Measurements from ENCODE around the gene NFATC2. TPM values are rescaled to one million over a fixed set of nuclear protein-coding genes. Genes with fewer than 3 reads are reported as not detected.
"Not testable (repeated sequence)": the region's sequence is repeated elsewhere in the genome, so short reads cannot be mapped to it uniquely, and the experiment has no call there.

NFATC2 gene
- polyA plus RNA-seq, 3 donors = 1.6 to 2.3 (median 1.6) TPM

DNA sequence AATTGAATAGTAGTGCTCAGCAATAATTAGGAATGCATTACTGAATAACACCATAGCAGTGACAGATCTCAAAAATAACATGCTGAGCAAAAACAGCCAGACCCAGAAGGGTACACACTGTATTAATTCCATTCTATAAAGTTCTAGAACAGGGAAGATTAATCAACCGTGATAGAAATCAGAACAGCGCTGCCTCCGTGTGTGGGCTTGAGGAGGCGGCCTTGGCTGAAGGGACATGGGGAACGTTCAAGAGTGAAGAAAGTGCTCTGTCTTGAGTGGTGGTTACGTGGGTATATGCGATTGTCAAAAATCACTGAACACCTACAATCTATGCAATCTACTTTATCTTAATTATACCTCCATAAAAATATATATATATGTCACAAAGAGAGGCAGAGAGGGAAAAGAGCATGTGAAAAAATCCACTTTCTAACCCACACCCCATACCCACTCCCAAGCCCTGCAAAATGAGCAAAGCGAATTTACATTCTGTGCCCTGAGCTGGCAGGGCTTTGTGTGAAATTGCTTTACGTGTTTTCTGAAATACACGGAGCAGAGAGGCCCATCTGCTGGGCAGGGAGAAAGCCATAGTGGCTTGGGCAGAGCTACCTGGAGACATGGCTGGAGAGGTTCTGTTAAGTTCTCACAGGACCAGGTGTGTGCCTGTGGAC lies 74.4 kb downstream of the NFATC2 start:
- DNase-seq (ENCODE audit: extremely low read depth in 1 of 11, low read depth in 9 of 11, low spot score in 4 of 11) = no peak

- DNase-seq (ENCODE audit: extremely low read depth in 1 of 11, low read depth in 9 of 11, low spot score in 4 of 11) = no peak
Measured at GRCh38 chr20:51463998-51464397, 78.5 kb downstream of the NFATC2 start.

DNA sequence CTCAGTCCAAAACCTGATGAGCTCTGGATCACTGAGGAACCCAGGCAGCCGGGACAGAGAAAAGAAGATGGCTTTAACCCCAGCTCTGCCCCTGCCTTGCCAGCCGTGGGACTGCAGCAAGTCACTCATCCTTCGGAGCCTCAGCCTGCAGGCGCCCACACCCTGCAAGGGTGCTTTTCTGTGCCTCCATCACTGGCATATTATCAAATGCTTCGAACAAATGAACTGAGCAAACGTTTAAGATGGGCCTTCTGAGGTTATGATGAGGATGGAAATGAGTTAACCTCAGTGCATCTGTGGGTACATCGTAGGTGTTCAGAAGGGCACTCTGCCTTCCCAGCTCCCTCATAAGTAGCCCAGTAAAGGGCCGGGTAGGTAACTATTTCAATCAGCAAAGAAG lies 79.0 kb downstream of the NFATC2 start:
- DNase-seq (ENCODE audit: extremely low read depth in 1 of 11, low read depth in 9 of 11, low spot score in 4 of 11) = no peak

GRCh38 chr20:51462566-51463276 lies 79.8 kb downstream of the NFATC2 start:
- DNase-seq (ENCODE audit: extremely low read depth in 1 of 11, low read depth in 9 of 11, low spot score in 4 of 11) = no peak

DNA sequence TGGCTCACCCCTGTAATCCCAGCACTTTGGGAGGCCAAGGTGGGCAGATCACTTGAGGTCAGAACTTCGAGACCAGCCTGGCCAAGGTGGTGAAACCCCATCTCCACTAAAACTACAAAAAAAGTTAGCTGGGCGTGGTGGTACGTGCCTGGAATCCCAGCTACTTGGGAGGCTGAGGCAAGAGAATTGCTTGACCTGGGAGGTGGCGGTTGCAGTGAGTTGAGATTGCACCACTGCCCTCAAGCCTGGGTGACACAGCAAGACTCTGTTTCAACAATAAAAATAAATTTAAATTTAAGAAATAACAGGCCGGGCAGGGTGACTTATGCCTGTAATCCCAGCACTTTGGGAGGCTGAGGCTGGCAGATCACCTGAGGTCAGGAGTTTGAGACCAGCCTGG lies 80.7 kb downstream of the NFATC2 start:
- DNase-seq (ENCODE audit: extremely low read depth in 1 of 11, low read depth in 9 of 11, low spot score in 4 of 11) = not testable (repeated sequence)

- no peak for DNase-seq (ENCODE audit: extremely low read depth in 1 of 11, low read depth in 9 of 11, low spot score in 4 of 11)
Measured at GRCh38 chr20:51461306-51461705, 81.2 kb downstream of the NFATC2 start.

- DNase-seq (ENCODE audit: extremely low read depth in 1 of 11, low read depth in 9 of 11, low spot score in 4 of 11) = no peak
Measured at GRCh38 chr20:51460569-51461265, 81.8 kb downstream of the NFATC2 start.

- DNase-seq (ENCODE audit: extremely low read depth in 1 of 11, low read depth in 9 of 11, low spot score in 4 of 11) = no peak
Measured at GRCh38 chr20:51460163-51460562, 82.4 kb downstream of the NFATC2 start.

DNA sequence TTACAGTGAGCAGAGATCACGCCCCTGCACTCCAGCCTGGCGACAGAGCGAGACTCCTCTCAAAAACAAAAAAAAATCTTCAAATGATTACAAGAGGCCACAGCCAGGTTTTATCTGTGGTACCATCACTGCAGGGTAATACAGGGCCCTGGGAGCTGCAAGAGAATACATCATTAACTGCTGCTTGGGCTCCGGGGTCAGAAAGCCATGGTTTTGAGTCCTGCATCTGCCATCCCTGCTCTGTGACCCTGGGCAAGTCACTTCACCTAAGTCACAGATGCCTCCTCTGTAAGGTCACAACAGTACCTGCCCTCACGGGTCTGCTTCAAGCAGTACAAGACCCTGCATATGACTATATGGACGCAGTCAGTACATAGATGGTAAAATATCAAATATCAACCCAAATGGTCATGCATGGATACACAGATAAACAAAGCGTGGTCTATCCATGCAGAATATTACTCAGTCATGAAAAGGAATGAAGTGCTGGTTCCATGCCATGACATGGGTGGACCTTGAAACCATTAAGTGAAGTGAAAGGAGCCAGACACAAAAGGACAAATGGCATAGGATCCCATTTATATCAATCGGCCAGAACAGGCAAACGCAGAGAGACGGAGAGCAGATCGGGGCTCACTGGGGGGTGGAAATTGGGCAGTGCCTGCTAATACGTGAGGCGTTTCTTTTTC lies 83.6 kb downstream of the NFATC2 start:
- DNase-seq (ENCODE audit: extremely low read depth in 1 of 11, low read depth in 9 of 11, low spot score in 4 of 11) = no peak

- DNase-seq (ENCODE audit: extremely low read depth in 1 of 11, low read depth in 9 of 11, low spot score in 4 of 11) = no peak
Measured at GRCh38 chr20:51457533-51457932, 85.0 kb downstream of the NFATC2 start.

GRCh38 chr20:51456511-51457509 lies 85.7 kb downstream of the NFATC2 start:
- DNase-seq (ENCODE audit: extremely low read depth in 1 of 11, low read depth in 9 of 11, low spot score in 4 of 11) = peak; percentile 33 to 77 (median 61)

GRCh38 chr20:51454250-51454865 lies 88.2 kb downstream of the NFATC2 start:
- no peak for DNase-seq (ENCODE audit: extremely low read depth in 1 of 11, low read depth in 9 of 11, low spot score in 4 of 11)

GRCh38 chr20:51452734-51453365 lies 89.7 kb downstream of the NFATC2 start:
- no peak for DNase-seq (ENCODE audit: extremely low read depth in 1 of 11, low read depth in 9 of 11, low spot score in 4 of 11)

DNA sequence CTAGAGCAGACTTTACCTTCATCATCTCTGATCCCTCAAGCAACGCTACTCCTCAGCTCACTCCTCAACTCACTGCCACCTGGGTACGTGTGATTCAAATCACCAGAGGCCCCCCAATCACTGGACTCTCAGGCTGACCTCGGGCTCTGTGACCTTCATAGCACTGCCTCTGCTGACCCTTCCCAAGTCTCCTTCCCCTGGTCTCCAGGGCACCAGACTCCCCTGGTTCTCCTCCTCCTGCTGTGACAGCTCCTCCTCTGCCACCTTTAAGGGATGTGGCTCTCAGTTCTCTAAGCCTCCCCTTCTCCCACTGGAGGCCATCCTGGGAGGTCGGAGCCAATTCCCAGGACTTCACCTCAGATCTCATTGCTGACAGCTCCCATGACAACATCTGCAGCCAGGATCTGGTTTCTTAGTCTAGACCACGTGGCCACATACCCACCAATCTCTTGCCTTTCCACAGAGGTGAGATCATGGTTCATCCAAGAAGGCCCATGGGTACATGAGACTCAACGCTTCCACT lies 90.4 kb downstream of the NFATC2 start:
- no peak for DNase-seq (ENCODE audit: extremely low read depth in 1 of 11, low read depth in 9 of 11, low spot score in 4 of 11)

DNA sequence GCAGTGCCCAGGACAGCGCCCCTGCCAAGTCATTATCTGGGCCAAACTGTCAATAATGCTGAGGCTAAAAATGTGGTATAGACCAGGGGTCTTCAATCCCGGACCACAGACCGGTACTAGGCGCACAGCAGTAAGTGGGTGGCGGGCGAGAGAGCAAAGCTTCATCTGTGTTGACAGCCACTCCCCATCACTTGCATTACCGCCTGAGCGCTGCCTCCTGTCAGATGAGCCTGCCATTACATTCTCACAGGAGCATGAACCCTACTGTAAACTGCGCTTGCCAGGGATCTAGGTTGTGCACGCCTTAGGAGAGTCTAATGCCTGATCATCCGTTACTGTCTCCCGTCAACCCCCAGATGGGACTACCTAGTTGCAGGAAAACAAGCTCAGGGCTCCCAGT lies 91.0 kb downstream of the NFATC2 start:
- DNase-seq (ENCODE audit: extremely low read depth in 1 of 11, low read depth in 9 of 11, low spot score in 4 of 11) = no peak

DNA sequence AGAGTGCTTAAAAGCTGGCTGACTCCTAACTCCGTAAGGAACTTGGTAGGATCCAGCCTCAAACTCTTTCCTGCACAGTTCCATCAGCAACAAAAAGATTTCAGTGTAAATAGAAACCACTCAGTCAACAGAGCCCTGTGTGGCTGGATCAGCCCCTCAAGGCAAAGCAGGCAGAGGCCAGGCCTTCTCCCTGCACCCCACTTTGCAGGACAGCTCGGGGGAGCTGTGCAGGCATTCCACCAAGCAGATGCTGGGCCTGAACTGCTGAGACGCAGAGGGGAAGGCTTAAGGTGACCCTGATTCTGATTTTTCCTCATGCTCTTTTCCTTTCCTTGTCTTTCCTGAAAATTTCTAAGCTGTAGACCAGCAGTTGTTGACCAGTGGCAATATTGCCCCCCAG lies 91.5 kb downstream of the NFATC2 start:
- no peak for DNase-seq (ENCODE audit: extremely low read depth in 1 of 11, low read depth in 9 of 11, low spot score in 4 of 11)

DNA sequence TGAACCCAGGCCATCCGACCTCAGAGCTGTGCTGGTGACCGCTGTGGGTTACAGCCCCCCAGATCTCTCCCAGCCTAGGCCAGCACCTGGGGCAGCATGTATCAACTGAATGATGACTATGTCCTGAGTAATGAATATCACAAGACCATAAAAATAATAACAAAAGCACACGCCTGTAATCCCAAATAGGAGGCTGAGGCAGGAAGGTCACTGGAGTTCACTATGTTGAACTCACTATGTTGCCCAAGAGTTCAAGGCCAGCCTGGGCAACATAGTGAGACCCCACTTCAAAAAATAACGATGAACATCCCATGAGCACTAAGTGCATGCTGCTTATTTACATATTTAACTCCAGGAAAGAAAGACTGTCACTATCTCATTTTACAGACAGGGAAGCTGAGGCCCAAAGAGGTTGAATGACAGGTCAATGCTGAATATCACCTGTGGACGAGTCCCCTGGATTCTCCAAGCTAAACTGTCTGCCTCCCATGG lies 92.3 kb downstream of the NFATC2 start:
- no peak for DNase-seq (ENCODE audit: extremely low read depth in 1 of 11, low read depth in 9 of 11, low spot score in 4 of 11)
